Activated CD4-positive, alpha-beta memory T cell treated with anti-CD3 and anti-CD28 coated beads, Interleukin-2, amount 10 ng/mL, durations not matched to agents 7 days and 5 days (primary cell): ENCODE measurements around the gene VPS35L. TPM values are rescaled to one million over a fixed set of nuclear protein-coding genes. Genes with fewer than 3 reads are reported as not detected.

Experiments
- CTCF ChIA-PET: fragments of 350-600 bp; sonication (Branson Sonifier 250); formaldehyde crosslinking; loops from one replicate; lab custom pipeline; 2021; ENCODE audit warnings: antibody characterized with exemption, inconsistent platforms; lab: Charles Lee
- POLR2A ChIA-PET: fragments of 350-600 bp; sonication (Branson Sonifier 250); formaldehyde crosslinking; loops from one replicate; lab custom pipeline; 2021; ENCODE audit warnings: antibody characterized with exemption; lab: Charles Lee
- DNase-seq: peaks from one replicate; pipeline ENCODE4 v3.0.0-alpha.2; 2020
- H3K27ac Mint-ChIP-seq: one replicate; pipeline ENCODE4 v1.8.0; 2021; ENCODE audit warnings: mild to moderate bottlenecking, mixed read lengths
- H3K27me3 Mint-ChIP-seq: one replicate; pipeline ENCODE4 v1.8.0; 2021; ENCODE audit warnings: mixed read lengths
- H3K36me3 Mint-ChIP-seq: one replicate; pipeline ENCODE4 v1.8.0; 2021; ENCODE audit warnings: low read depth, mixed read lengths
- H3K4me1 Mint-ChIP-seq: one replicate; pipeline ENCODE4 v1.8.0; 2021; ENCODE audit warnings: mixed read lengths
- H3K4me3 Mint-ChIP-seq: one replicate; pipeline ENCODE4 v1.8.0; 2021; ENCODE audit warnings: mild to moderate bottlenecking, mixed read lengths
- H3K9me3 Mint-ChIP-seq: one replicate; pipeline ENCODE4 v1.8.0; 2021; ENCODE audit warnings: mixed read lengths
- total RNA-seq, 2 experiments: library from RNA; stranded (reverse); gene quantifications; one replicate each; pipeline ENCODE4 v1.2.3, GENCODE V29; 2021

Gene VPS35L
- total RNA-seq, 2 experiments from 2014 or later: 48.7 to 55.4 TPM

DNA sequence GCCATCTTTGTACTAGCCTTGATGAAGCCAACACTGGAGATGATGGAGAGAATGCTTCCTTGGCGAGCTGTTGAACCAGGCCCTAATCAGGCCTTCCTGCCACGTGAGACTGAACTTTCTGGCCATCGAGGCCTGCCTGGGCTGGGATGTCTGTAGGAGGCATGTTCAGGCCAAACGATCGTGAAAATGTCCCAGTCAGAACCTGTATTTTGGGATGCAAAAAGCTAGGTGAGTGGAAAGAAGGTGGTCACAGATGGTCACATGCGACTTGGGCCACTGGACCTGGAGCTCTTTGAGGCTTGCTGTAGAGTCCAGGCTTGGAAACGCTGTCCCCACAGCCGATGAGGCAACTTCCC is 149.6 kb downstream of the VPS35L start:
- Mint-ChIP-seq H3K27me3 (no peaks in the 10 kb centered on the region), H3K9me3 (no peaks in the 10 kb centered on the region), H3K27ac (no peak overlapping the region), H3K4me1 (no peaks in the 10 kb centered on the region), H3K36me3 (peaks cover 49% of the 10 kb centered on the region), H3K4me3 (no peak overlapping the region)
- ChIA-PET CTCF (no interaction called here), POLR2A (interaction anchor here (0.9 kb wide), 1 partner anchor 9 kb away, joined by 3 read pairs; no protein-coding TSS in a partner anchor)
- no peak for DNase-seq

GRCh38 chr16:19705843-19706242 is 150.3 kb downstream of the VPS35L start:
- Mint-ChIP-seq H3K36me3 (peaks cover 42% of the 10 kb centered on the region), H3K4me1 (no peaks in the 10 kb centered on the region), H3K27ac (no peak overlapping the region), H3K27me3 (no peaks in the 10 kb centered on the region), H3K4me3 (no peak overlapping the region), H3K9me3 (no peaks in the 10 kb centered on the region)
- DNase-seq: no peak
- POLR2A ChIA-PET: no interaction called here
- CTCF ChIA-PET: no interaction called here

DNA sequence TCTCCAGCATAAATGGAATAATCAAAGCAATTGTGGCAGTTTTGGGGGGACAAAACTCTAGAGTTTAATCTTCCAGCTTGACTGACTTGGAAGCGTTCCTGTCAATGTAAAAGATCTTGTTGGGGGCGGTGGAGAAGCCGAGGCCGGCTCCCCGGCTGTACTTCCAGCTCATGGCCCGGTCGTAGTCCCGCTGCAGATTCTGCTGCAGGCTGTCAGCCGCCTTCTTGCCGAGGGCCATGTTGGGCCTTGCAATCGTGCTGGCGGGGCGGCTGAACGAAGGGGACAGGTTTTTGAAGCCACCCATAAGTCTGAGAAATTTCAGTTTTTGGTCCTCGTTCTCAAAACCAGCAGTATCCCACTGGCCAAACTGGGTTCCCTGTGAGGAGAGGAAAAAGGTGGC is 151.3 kb downstream of the VPS35L start:
- no peaks in the 10 kb centered on the region for H3K27me3 Mint-ChIP-seq
- H3K36me3 Mint-ChIP-seq: peaks cover 39% of the 10 kb centered on the region
- H3K9me3 Mint-ChIP-seq: no peaks in the 10 kb centered on the region
- H3K4me1 Mint-ChIP-seq: no peaks in the 10 kb centered on the region
- ChIA-PET POLR2A (interaction anchor here (1.0 kb wide), 1 partner anchor 18 kb away, joined by 5 read pairs; no protein-coding TSS in a partner anchor), CTCF (no interaction called here)
- DNase-seq: no peak
- no peak overlapping the region for H3K4me3 Mint-ChIP-seq
- no peak overlapping the region for H3K27ac Mint-ChIP-seq

DNA sequence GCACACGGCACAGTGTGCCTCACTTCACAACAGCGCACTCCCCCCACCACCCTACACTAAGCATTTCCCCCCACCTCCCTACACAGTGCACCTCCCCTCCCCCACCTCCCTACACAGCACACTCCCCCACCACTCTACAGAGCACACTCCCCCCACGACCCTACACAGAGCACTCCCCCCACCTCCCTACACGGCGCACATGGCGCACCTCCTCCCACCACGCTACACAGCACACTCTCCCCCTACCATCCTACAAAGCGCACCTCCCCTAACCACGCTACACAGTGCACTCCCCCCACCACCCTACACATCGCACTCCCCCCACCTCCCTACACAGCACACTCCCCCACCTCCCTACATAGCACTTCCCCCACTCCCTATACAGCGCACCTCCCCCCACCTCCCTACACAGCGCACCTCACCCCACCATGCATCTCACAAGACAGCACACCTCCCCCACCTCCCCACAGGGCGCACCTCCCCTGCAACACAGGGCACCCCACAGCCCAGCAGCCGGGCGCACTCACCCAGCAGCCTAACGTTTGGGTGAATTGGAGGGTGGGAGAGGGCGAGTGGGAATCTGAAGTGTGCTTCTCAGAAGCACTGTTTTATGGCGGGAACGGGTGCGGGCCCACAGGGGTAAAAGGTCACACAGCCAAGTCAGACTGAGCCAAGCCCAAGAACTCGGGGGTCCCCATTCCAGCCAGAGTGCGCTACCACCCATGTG is 152.2 kb downstream of the VPS35L start:
- H3K4me1 Mint-ChIP-seq: no peaks in the 10 kb centered on the region
- no peak overlapping the region for H3K4me3 Mint-ChIP-seq
- POLR2A ChIA-PET: interaction anchor here (1.0 kb wide), 1 partner anchor 19 kb away, joined by 5 read pairs; no protein-coding TSS in a partner anchor
- DNase-seq: no peak
- CTCF ChIA-PET: no interaction called here
- H3K9me3 Mint-ChIP-seq: no peaks in the 10 kb centered on the region
- H3K27me3 Mint-ChIP-seq: no peaks in the 10 kb centered on the region
- no peak overlapping the region for H3K27ac Mint-ChIP-seq
- peaks cover 35% of the 10 kb centered on the region for H3K36me3 Mint-ChIP-seq

DNA sequence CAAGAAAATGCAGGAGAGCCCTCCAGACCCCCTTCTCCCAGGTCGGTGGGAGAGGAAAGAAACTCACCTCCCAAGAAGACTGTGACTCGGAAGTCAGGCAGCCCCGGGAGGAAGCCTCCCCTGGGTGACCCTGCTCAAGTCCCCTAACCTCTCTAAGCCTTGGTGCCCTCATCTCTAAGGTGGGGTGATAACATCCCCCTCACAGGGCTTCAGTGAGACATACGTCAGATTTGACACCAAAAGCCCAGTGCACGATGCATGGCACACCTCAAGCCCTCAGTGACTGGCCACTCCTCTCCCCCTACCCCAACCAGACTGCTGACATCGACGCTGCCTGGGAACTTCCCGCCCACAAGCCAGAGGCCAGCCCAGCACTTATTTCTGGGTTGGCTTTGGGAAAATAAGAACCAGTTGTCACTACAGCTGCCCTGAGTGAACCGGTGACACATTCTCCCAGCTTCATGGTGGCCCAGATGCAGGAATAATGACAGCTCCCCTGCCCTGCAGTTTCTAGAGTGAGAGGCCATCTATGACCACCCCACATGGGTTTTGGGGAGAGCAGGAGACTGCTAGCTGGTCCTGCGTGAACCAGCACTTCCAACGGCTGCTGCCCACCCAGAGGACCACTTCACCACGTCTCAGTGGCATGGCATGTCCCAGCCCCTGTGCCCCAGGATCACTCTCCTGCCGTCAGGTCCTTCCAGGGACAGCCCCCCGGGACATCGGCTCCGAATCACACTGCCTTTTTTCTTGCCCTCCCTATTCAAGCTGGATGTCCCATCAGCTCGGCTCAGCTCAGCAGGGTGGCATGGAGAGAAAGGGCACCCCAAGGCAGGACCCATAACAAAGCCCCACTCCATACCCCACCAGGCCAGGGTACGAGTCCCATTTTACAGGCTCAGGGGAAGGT is 153.0 kb downstream of the VPS35L start:
- no peak for DNase-seq
- Mint-ChIP-seq H3K27ac (no peak overlapping the region), H3K4me1 (no peaks in the 10 kb centered on the region), H3K9me3 (no peaks in the 10 kb centered on the region), H3K36me3 (peaks cover 29% of the 10 kb centered on the region), H3K4me3 (no peak overlapping the region), H3K27me3 (no peaks in the 10 kb centered on the region)
- POLR2A ChIA-PET: interaction anchor here (1.9 kb wide), 1 partner anchor 19 kb away, joined by 5 read pairs; no protein-coding TSS in a partner anchor
- CTCF ChIA-PET: no interaction called here

DNA sequence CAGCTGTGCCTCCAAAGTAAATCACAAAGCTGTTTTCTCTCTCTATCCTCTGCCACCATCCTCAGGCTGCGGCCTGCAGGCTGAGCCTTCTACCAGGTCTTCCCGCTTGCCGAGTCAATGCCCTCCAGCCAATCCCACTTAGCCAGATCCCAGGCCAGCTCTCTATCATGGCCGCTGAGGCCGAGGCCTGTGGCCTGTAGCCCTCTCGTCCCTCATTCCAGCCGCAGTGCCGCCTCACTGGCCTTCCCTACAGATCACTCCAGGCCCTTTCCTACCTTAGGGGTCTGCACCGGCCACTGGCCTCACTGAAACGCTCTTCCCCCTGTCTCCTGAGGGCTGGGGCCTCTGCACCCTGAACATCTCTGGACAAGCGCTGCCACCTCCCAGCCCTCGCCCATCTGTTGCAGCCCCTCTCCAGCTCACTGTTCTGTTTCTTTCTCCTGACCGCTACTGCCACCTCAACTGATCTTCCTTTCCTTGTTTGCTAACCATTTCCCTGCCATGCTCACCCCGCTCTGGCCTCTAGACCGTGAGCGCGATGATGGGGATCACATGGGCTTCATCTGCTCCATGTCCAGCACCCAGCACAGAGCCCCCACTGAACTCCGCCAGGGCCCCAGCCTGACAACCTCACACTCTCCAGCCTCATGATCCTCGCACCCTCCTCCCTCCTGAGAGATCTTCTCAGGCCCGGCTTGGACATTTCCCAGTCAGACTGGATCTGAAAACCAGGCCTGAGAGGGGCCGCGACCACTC is 154.1 kb downstream of the VPS35L start:
- H3K4me1 Mint-ChIP-seq: no peaks in the 10 kb centered on the region
- H3K27ac Mint-ChIP-seq: no peak overlapping the region
- H3K4me3 Mint-ChIP-seq: no peak overlapping the region
- no peaks in the 10 kb centered on the region for H3K27me3 Mint-ChIP-seq
- ChIA-PET POLR2A (interaction anchor here (0.6 to 1.9 kb wide), 2 partner anchors 13 to 20 kb away, joined by 4 to 5 read pairs; no protein-coding TSS in a partner anchor), CTCF (no interaction called here)
- peaks cover 26% of the 10 kb centered on the region for H3K36me3 Mint-ChIP-seq
- no peak for DNase-seq
- H3K9me3 Mint-ChIP-seq: no peaks in the 10 kb centered on the region

DNA sequence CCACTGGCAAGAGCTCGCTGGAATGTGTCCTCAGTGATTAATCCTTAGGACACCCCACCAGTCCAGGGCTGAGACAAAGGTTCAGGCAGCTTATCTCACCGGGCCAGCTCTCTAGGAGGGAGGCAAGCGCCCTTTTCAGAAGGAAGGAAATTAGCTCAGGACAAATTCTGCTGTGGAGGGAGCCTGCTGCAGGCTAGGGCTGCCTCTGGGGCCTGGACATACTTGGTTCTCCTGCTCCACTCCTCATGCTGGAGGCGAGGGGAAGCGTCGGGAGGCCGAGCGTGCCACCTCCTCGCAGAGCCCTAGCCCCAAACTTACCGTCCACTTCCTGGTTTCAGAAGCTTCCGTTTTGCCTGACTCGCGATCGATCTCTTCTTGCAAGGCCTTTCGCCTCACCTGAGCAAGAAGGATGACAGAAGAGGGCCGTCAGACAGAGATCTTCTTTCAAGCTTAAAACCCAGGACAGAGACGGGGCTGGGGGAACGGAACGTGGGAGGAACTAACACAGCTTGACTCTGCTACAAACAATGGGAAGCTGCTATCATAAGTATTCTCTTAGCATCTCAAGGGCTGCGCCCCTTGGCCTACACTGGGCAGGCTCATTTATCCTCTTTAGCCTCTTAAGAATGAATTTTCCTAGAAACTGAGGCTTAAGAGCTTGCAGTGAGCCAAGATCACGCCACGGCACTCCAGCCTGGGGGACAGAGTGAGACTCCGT is 154.8 kb downstream of the VPS35L start:
- Mint-ChIP-seq H3K36me3 (peaks cover 24% of the 10 kb centered on the region), H3K9me3 (no peaks in the 10 kb centered on the region), H3K27ac (no peak overlapping the region), H3K4me3 (no peak overlapping the region), H3K4me1 (no peaks in the 10 kb centered on the region), H3K27me3 (no peaks in the 10 kb centered on the region)
- POLR2A ChIA-PET: interaction anchor here (0.6 to 1.9 kb wide), 2 partner anchors 12 to 21 kb away, joined by 4 to 5 read pairs; no protein-coding TSS in a partner anchor
- no peak for DNase-seq
- CTCF ChIA-PET: interaction anchor here (1.2 kb wide), 1 partner anchor 13 kb away, joined by 4 read pairs; no protein-coding TSS in a partner anchor

- ChIA-PET CTCF (interaction anchor here (1.2 kb wide), 1 partner anchor 13 kb away, joined by 4 read pairs; no protein-coding TSS in a partner anchor), POLR2A (no interaction called here)
- DNase-seq: no peak
- Mint-ChIP-seq H3K9me3 (no peaks in the 10 kb centered on the region), H3K36me3 (peaks cover 21% of the 10 kb centered on the region), H3K27ac (no peak overlapping the region), H3K27me3 (no peaks in the 10 kb centered on the region), H3K4me3 (no peak overlapping the region), H3K4me1 (peaks cover 2% of the 10 kb centered on the region)
Observed at GRCh38 chr16:19710991-19711545, 155.6 kb downstream of the VPS35L start.

DNA sequence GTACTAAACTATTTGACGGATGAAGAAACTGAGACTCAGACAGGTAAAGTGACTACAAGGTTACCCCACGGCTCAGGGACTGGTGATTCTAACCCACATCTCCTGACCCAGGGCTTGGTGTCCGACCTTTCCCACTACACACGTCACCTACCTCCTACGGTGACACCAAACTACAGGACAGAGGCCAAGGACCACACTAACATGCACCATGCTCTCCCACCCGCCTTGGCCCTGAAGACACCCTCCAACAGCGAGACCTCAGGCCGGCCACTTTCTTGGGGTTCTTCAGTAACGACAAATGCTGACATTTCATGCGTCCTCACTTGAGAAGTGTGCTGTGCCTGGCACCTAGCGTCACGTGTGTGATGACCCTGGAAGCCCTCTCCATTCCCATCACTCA is 156.1 kb downstream of the VPS35L start:
- ChIA-PET CTCF (no interaction called here), POLR2A (interaction anchor here (1.8 kb wide), 1 partner anchor 11 kb away, joined by 5 read pairs; no protein-coding TSS in a partner anchor)
- Mint-ChIP-seq H3K27me3 (no peaks in the 10 kb centered on the region), H3K36me3 (peaks cover 17% of the 10 kb centered on the region), H3K4me1 (peaks cover 7% of the 10 kb centered on the region), H3K27ac (no peak overlapping the region), H3K9me3 (no peaks in the 10 kb centered on the region), H3K4me3 (no peak overlapping the region)
- DNase-seq: no peak

GRCh38 chr16:19712418-19713058 is 157.0 kb downstream of the VPS35L start:
- no peaks in the 10 kb centered on the region for H3K9me3 Mint-ChIP-seq
- POLR2A ChIA-PET: interaction anchor here (1.8 kb wide), 1 partner anchor 12 kb away, joined by 5 read pairs; no protein-coding TSS in a partner anchor
- no peak overlapping the region for H3K27ac Mint-ChIP-seq
- CTCF ChIA-PET: no interaction called here
- H3K36me3 Mint-ChIP-seq: peaks cover 16% of the 10 kb centered on the region
- no peak overlapping the region for H3K4me3 Mint-ChIP-seq
- H3K4me1 Mint-ChIP-seq: peaks cover 13% of the 10 kb centered on the region
- no peak for DNase-seq
- no peaks in the 10 kb centered on the region for H3K27me3 Mint-ChIP-seq

- ChIA-PET CTCF (no interaction called here), POLR2A (interaction anchor here (0.8 to 1.8 kb wide), 3 partner anchors 9 to 17 kb away, joined by 3 to 5 read pairs (median 3); no protein-coding TSS in a partner anchor)
- no peak for DNase-seq
Observed at GRCh38 chr16:19713697-19714096, 158.2 kb downstream of the VPS35L start.

More at GRCh38 chr16:19713697-19714096, 158.2 kb downstream of the VPS35L start:
- H3K9me3 Mint-ChIP-seq: no peaks in the 10 kb centered on the region
- H3K27me3 Mint-ChIP-seq: no peaks in the 10 kb centered on the region
- peaks cover 16% of the 10 kb centered on the region for H3K36me3 Mint-ChIP-seq
- H3K4me1 Mint-ChIP-seq: peaks cover 14% of the 10 kb centered on the region
- H3K27ac Mint-ChIP-seq: no peak overlapping the region
- no peak overlapping the region for H3K4me3 Mint-ChIP-seq
